ENCODE data around the gene MBIP.
"Not testable (repeated sequence)": the region's sequence is repeated elsewhere in the genome, so short reads cannot be mapped to it uniquely, and the experiment has no call there.

Gene MBIP, protein sequence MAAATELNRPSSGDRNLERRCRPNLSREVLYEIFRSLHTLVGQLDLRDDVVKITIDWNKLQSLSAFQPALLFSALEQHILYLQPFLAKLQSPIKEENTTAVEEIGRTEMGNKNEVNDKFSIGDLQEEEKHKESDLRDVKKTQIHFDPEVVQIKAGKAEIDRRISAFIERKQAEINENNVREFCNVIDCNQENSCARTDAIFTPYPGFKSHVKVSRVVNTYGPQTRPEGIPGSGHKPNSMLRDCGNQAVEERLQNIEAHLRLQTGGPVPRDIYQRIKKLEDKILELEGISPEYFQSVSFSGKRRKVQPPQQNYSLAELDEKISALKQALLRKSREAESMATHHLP

DNA sequence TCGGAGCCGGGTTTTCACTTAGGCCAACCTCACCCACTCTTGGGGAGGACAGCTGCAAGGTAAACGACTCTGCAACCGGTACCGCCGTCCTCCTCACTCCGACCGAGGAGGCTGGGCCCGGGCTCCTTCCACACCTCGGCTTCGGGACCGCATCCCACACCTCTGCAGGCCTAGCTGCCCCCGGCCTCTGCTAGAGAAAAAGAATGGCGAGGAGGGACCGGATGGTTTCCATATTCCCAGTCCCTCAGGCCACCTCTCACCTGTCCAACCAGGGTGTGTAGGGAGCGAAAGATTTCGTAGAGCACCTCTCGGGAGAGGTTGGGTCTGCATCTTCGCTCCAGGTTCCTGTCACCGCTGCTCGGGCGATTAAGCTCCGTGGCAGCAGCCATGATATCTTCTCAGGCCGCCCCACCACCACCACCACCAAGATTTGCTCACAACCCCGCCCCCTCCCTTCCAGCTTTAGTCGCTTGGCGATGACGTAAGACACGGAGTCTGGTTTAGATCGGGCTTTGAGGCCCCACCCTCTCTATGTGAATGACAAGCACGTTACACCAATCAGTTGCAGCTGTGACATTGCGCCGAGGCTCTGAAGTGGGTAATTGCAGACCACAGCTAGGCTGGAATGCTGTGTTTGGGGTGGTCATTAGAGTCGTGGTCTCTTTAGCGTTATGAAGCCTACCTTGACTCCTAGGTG, at the start of gene MBIP:
Gene MBIP, minus strand, starts transcription at position 438 of the 697 bp plus-strand sequence. Its CDS starts 49 bp downstream, at position 389.
- peak; percentile 69 to 90 for DNase-seq (ENCODE audit: extremely low read depth in 1 of 2, low read depth in 1 of 2)

DNA sequence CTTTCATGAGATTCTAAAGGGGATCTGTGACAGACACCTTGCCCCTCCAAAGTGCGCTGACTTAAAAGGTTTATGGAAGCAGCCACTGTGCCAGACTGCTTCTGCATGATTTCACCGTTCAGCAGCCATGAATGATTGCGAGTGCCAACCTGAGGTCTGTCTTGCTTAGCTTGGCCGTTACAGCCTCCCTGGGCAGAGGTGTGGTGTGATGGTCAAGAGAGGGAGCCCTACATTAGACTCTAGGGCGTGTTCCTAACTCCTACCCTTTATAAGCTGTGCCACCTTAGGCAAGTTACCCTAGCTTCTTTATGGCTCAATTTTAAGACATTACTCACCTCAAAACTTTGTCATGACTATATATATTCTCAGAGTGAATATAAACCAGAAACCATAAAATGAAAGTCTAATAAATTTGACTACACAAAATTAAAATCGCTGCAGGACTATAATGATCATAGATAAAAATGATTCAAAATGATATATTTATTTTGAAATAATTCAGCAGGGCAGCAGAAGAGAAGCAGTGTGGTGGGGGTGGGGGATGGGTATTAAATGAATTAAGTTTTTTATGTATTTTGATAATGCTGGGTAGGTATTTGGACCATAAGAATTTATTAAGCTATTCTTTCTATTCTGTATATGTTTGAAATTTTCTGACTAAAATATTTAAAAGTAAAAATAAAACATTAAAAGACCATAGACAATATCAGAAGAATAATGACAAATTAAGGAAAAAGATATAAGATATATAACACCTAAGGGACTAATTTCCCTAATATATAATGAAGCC, 47.7 kb upstream of the MBIP start:
- no peak for DNase-seq (ENCODE audit: extremely low read depth in 1 of 2, low read depth in 1 of 2)

GRCh38 chr14:36365766-36366165, 45.3 kb upstream of the MBIP start:
- no peak for DNase-seq (ENCODE audit: extremely low read depth in 1 of 2, low read depth in 1 of 2)

- DNase-seq (ENCODE audit: extremely low read depth in 1 of 2, low read depth in 1 of 2): no peak
Measured at GRCh38 chr14:36363704-36364103, 43.3 kb upstream of the MBIP start.

DNA sequence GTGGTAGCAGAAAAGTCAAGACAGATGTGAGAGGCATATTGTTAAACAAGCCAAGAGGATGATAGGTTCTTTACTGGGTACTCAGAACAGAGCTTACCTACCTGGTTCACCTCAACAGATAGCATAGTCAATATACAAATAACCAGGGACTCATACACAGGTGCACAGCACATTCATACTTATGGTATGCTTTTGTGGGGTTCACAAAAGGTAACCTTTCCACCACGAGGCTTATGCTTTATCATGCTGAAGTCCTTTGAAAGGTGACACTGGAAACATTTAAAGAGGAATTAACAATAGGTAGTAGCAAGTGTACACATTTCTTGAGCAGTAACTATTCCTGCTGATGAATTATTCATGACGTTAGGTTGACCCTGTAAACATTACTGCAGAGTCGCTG, 42.2 kb upstream of the MBIP start:
- DNase-seq (ENCODE audit: extremely low read depth in 1 of 2, low read depth in 1 of 2): no peak

- DNase-seq (ENCODE audit: extremely low read depth in 1 of 2, low read depth in 1 of 2): no peak
Measured at GRCh38 chr14:36361210-36361853, 40.9 kb upstream of the MBIP start.

- DNase-seq (ENCODE audit: extremely low read depth in 1 of 2, low read depth in 1 of 2): no peak
Measured at GRCh38 chr14:36356862-36357261, 36.4 kb upstream of the MBIP start.

GRCh38 chr14:36346052-36346451, 25.6 kb upstream of the MBIP start:
- no peak for DNase-seq (ENCODE audit: extremely low read depth in 1 of 2, low read depth in 1 of 2)

GRCh38 chr14:36344211-36344610, 23.8 kb upstream of the MBIP start:
- DNase-seq (ENCODE audit: extremely low read depth in 1 of 2, low read depth in 1 of 2): no peak

GRCh38 chr14:36341811-36342210, 21.4 kb upstream of the MBIP start:
- DNase-seq (ENCODE audit: extremely low read depth in 1 of 2, low read depth in 1 of 2): not testable (repeated sequence)

- no peak for DNase-seq (ENCODE audit: extremely low read depth in 1 of 2, low read depth in 1 of 2)
Measured at GRCh38 chr14:36340276-36340890, 19.9 kb upstream of the MBIP start.

- no peak for DNase-seq (ENCODE audit: extremely low read depth in 1 of 2, low read depth in 1 of 2)
Measured at GRCh38 chr14:36339816-36340215, 19.4 kb upstream of the MBIP start.

DNA sequence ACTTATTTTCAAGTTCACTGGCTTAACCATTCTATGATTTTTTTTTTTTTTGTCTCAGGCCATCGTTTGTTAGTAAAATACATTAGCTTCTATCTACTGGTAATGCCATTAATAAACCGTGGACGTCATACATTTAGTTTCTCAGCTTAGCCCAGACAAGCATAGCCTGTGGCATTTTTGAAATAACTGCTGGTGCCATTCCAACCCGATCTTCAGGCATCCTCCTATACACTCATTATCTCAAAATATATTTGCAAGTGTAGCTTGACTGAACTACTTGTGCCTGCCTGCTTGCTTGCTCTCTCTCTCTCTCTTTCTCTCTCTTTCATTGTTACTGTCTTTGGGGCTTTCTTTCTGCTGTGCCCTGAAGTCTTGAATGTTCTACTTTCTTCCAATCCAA, 12.7 kb upstream of the MBIP start:
- no peak for DNase-seq (ENCODE audit: extremely low read depth in 1 of 2, low read depth in 1 of 2)

GRCh38 chr14:36327573-36327972, 7.1 kb upstream of the MBIP start:
- DNase-seq (ENCODE audit: extremely low read depth in 1 of 2, low read depth in 1 of 2): not testable (repeated sequence)

- no peak for DNase-seq (ENCODE audit: extremely low read depth in 1 of 2, low read depth in 1 of 2)
Measured at GRCh38 chr14:36325853-36326252, 5.4 kb upstream of the MBIP start.

- no peak for DNase-seq (ENCODE audit: extremely low read depth in 1 of 2, low read depth in 1 of 2)
Measured at GRCh38 chr14:36324897-36325296, 4.5 kb upstream of the MBIP start.

GRCh38 chr14:36320897-36321381, 502 bp upstream of the MBIP start:
- no peak for DNase-seq (ENCODE audit: extremely low read depth in 1 of 2, low read depth in 1 of 2)

GRCh38 chr14:36319899-36320199, 588 bp downstream of the MBIP start:
- no peak for DNase-seq (ENCODE audit: extremely low read depth in 1 of 2, low read depth in 1 of 2)

- no peak for DNase-seq (ENCODE audit: extremely low read depth in 1 of 2, low read depth in 1 of 2)
Measured at GRCh38 chr14:36317650-36318049, 2.8 kb downstream of the MBIP start.

- no peak for DNase-seq (ENCODE audit: extremely low read depth in 1 of 2, low read depth in 1 of 2)
Measured at GRCh38 chr14:36316131-36316530, 4.3 kb downstream of the MBIP start.

Measured in stimulated activated CD8-positive, alpha-beta memory T cell treated with anti-CD3 and anti-CD28 coated beads, Interleukin-7, amount 100 ng/mL, for 48 hours (primary cell).